Esophagus (tissue), 2 donors: ENCODE measurements around the gene NOX4. TPM values are rescaled to one million over a fixed set of nuclear protein-coding genes. Genes with fewer than 3 reads are reported as not detected.
"Not testable (repeated sequence)": the region's sequence is repeated elsewhere in the genome, so short reads cannot be mapped to it uniquely, and the experiment has no call there.

ENCODE experiments used
- H3K27ac ChIP-seq, 2 donors: one replicate each; pipeline ENCODE4 v1.5.1; 2013; ENCODE audit warnings: low read depth in 2 of 2, mild to moderate bottlenecking in 2 of 2, inconsistent platforms in 1 of 2, low read length in 1 of 2, moderate library complexity in 1 of 2
- H3K27me3 ChIP-seq, 2 donors: one replicate each; pipeline ENCODE4 v1.6.1; 2013; ENCODE audit warnings: low read length in 2 of 2, control low read depth in 1 of 2, mild to moderate bottlenecking in 1 of 2; ENCODE audit not compliant: insufficient read depth in 2 of 2, control insufficient read depth in 1 of 2
- H3K36me3 ChIP-seq, 2 donors: one replicate each; pipeline ENCODE4 v1.6.1; 2013; ENCODE audit warnings: low read length in 1 of 2; ENCODE audit not compliant: control insufficient read depth in 2 of 2, insufficient read depth in 2 of 2
- H3K4me1 ChIP-seq, 2 donors: one replicate each; pipeline ENCODE4 v1.6.1; 2013; ENCODE audit warnings: low read length in 1 of 2; ENCODE audit not compliant: control insufficient read depth in 2 of 2, insufficient read depth in 2 of 2
- H3K4me3 ChIP-seq, 2 donors: one replicate each; pipeline ENCODE4 v1.5.1; 2013; ENCODE audit warnings: low read length in 2 of 2, mild to moderate bottlenecking in 2 of 2, low read depth in 1 of 2, moderate library complexity in 1 of 2
- H3K9me3 ChIP-seq, 2 donors: one replicate each; pipeline ENCODE4 v1.6.1; 2013; ENCODE audit warnings: mild to moderate bottlenecking in 2 of 2, low read depth in 1 of 2, low read length in 1 of 2, moderate library complexity in 1 of 2; ENCODE audit not compliant: control insufficient read depth in 2 of 2, insufficient read depth in 1 of 2
- WGBS, 2 donors: extraction: QIAGEN DNeasy Blood & Tissue Kit; methylation state at CpG; one replicate each; pipeline ENCODE4 v1.1.7; 2013; 5-methylcytosine and 5-hydroxymethylcytosine counted together
- polyA plus RNA-seq, 2 donors: library from polyadenylated mRNA; stranded (reverse); fragments of 200-250 nt; gene quantifications; one replicate each; pipeline ENCODE4 v1.2.3, GENCODE V29; 2013
- donor health status: healthy with polysubstance abuse.
- donor health status: Bipolar disorder and iron deficiency.

Gene NOX4
- polyA plus RNA-seq, 2 donors, result 0.20 to 0.43 TPM

GRCh38 chr11:89410666-89411065, 80.5 kb downstream of the NOX4 start:
- not testable (repeated sequence) for H3K9me3 ChIP-seq, H3K4me3 ChIP-seq, H3K36me3 ChIP-seq, H3K27ac ChIP-seq, H3K4me1 ChIP-seq, H3K27me3 ChIP-seq
- WGBS, 2 donors, result 32 to 50% methylated on average over 1 of the region's 1 CpG

GRCh38 chr11:89408441-89408840, 82.7 kb downstream of the NOX4 start:
- WGBS, 2 donors, result 77 to 84% methylated on average over 2 of the region's 2 CpGs
- not testable (repeated sequence) for H3K4me1 ChIP-seq, H3K4me3 ChIP-seq, H3K27me3 ChIP-seq, H3K36me3 ChIP-seq, H3K27ac ChIP-seq, H3K9me3 ChIP-seq

GRCh38 chr11:89405629-89406028, 85.5 kb downstream of the NOX4 start:
- Histone ChIP-seq H3K9me3 (no peaks in the 10 kb centered on the region), H3K36me3 (no peaks in the 10 kb centered on the region), H3K27me3 (no peaks in the 10 kb centered on the region), H3K4me3 (no peak overlapping the region), H3K4me1 (no peaks in the 10 kb centered on the region), H3K27ac (no peak overlapping the region)
- 87 to 93% methylated on average over 1 of the region's 1 CpG for WGBS, 2 donors

GRCh38 chr11:89391654-89392053, 99.5 kb downstream of the NOX4 start:
- H3K36me3 ChIP-seq, H3K27ac ChIP-seq, H3K9me3 ChIP-seq, H3K4me1 ChIP-seq, H3K27me3 ChIP-seq, H3K4me3 ChIP-seq: not testable (repeated sequence)
- 58 to 71% methylated on average over 1 of the region's 1 CpG for WGBS, 2 donors

- WGBS, 2 donors, result 85 to 90% methylated on average over 3 of the region's 3 CpGs
- not testable (repeated sequence) for H3K27me3 ChIP-seq, H3K27ac ChIP-seq, H3K4me1 ChIP-seq, H3K36me3 ChIP-seq, H3K4me3 ChIP-seq, H3K9me3 ChIP-seq
Observed at GRCh38 chr11:89387501-89387900, 103.7 kb downstream of the NOX4 start.

- WGBS, 2 donors, result 89 to 91% methylated on average over 6 of the region's 6 CpGs
- not testable (repeated sequence) for H3K27ac ChIP-seq, H3K9me3 ChIP-seq, H3K27me3 ChIP-seq, H3K4me3 ChIP-seq, H3K36me3 ChIP-seq, H3K4me1 ChIP-seq
Observed at GRCh38 chr11:89382986-89383385, 108.2 kb downstream of the NOX4 start.

- Histone ChIP-seq H3K27me3 (no peaks in the 10 kb centered on the region), H3K9me3 (no peaks in the 10 kb centered on the region), H3K4me1 (no peaks in the 10 kb centered on the region), H3K36me3 (no peaks in the 10 kb centered on the region), H3K4me3 (no peak overlapping the region), H3K27ac (peak overlapping the region; percentile 62 to 85)
- 24 to 53% methylated on average over 3 of the region's 3 CpGs for WGBS, 2 donors
Observed at GRCh38 chr11:89381094-89381493, 110.1 kb downstream of the NOX4 start.

- not testable (repeated sequence) for H3K36me3 ChIP-seq, H3K9me3 ChIP-seq, H3K27me3 ChIP-seq, H3K4me3 ChIP-seq, H3K4me1 ChIP-seq, H3K27ac ChIP-seq
Observed at GRCh38 chr11:89379976-89380771, 111.0 kb downstream of the NOX4 start.

- not testable (repeated sequence) for H3K27ac ChIP-seq, H3K27me3 ChIP-seq, H3K9me3 ChIP-seq, H3K4me3 ChIP-seq, H3K36me3 ChIP-seq, H3K4me1 ChIP-seq
- WGBS, 2 donors, result 73 to 90% methylated on average over 1 of the region's 1 CpG
Observed at GRCh38 chr11:89378986-89379385, 112.2 kb downstream of the NOX4 start.

GRCh38 chr11:89369356-89369755, 121.8 kb downstream of the NOX4 start:
- 59 to 63% methylated on average over 2 of the region's 2 CpGs for WGBS, 2 donors
- not testable (repeated sequence) for H3K4me1 ChIP-seq

More at GRCh38 chr11:89369356-89369755, 121.8 kb downstream of the NOX4 start:
- H3K4me3 ChIP-seq, H3K36me3 ChIP-seq, H3K27me3 ChIP-seq, H3K9me3 ChIP-seq, H3K27ac ChIP-seq: not testable (repeated sequence)
